H1 (cell line): Measurements from ENCODE around the gene MAML3.

ENCODE experiments used
- BCL11A ChIP-seq, 2 experiments: IDR thresholded peaks; one replicate each; pipeline ENCODE4 v1.6.1; 2011; ENCODE audit warnings: low read depth in 2 of 2, low read length in 2 of 2, mild to moderate bottlenecking in 2 of 2
- CREB1 ChIP-seq: IDR thresholded peaks from 2 replicates; pipeline ENCODE4 v1.6.1; 2012; ENCODE audit warnings: inconsistent platforms
- EP300 ChIP-seq, 2 experiments: IDR thresholded peaks; 1 replicate in 1 of 2; 2 replicates in 1 of 2; pipeline ENCODE4 v1.6.1; 2011 to 2012; ENCODE audit warnings: low read depth in 2 of 2, low read length in 2 of 2, mild to moderate bottlenecking in 2 of 2, borderline replicate concordance in 1 of 2, inconsistent platforms in 1 of 2, moderate library complexity in 1 of 2
- HDAC6 ChIP-seq: IDR thresholded peaks from one replicate; pipeline ENCODE4 v1.7.1; 2012; ENCODE audit warnings: low read depth, mild to moderate bottlenecking, inconsistent platforms, low read length, moderate library complexity
- JUN ChIP-seq: IDR thresholded peaks from 2 replicates; pipeline ENCODE4 v1.6.1; 2011; ENCODE audit warnings: low read depth, mild to moderate bottlenecking, improper control_type of control experiment, low read length
- JUND ChIP-seq: IDR thresholded peaks from 2 replicates; pipeline ENCODE4 v1.6.1; 2011; ENCODE audit warnings: mild to moderate bottlenecking, improper control_type of control experiment, low read length
- KDM1A ChIP-seq: fragments of 200-600, 300-600 bp; sonication (generic); IDR thresholded peaks from 2 replicates; pipeline ENCODE4 v1.7.1; 2016; ENCODE audit warnings: mild to moderate bottlenecking, low read length, borderline replicate concordance
- POLR2AphosphoS5 ChIP-seq: IDR thresholded peaks from 2 replicates; pipeline ENCODE4 v1.6.1; 2011; ENCODE audit warnings: low read depth, low read length
- RAD21 ChIP-seq, 2 experiments: IDR thresholded peaks in 1 of 2; conservative IDR thresholded peaks in 1 of 2; 2 replicates each; pipeline ENCODE4 v1.6.1; 2011; ENCODE audit warnings: low read depth in 2 of 2, low read length in 2 of 2, improper control_type of control experiment in 1 of 2, inconsistent platforms in 1 of 2, mild to moderate bottlenecking in 1 of 2, moderate library complexity in 1 of 2
- SIN3A ChIP-seq, 2 experiments: IDR thresholded peaks in 1 of 2; conservative IDR thresholded peaks in 1 of 2; 2 replicates each; pipeline ENCODE4 v1.6.1; 2011 to 2012; ENCODE audit warnings: low read length in 2 of 2, improper control_type of control experiment in 1 of 2, low read depth in 1 of 2, mild to moderate bottlenecking in 1 of 2
- SP1 ChIP-seq: IDR thresholded peaks from 2 replicates; pipeline ENCODE4 v1.6.1; 2011; ENCODE audit warnings: low read depth, low read length
- TAF1 ChIP-seq: IDR thresholded peaks from 2 replicates; pipeline ENCODE4 v1.6.1; 2011; ENCODE audit warnings: mild to moderate bottlenecking, low read depth, low read length
- TF ChIP-seq, protein P1 (sequence below), 3 experiments: IDR thresholded peaks; 1 replicate in 2 of 3; 2 replicates in 1 of 3; pipeline versions ENCODE4 v1.5.1 to v1.6.1; 2011; ENCODE audit warnings: low read length in 3 of 3, mild to moderate bottlenecking in 3 of 3, inconsistent platforms in 2 of 3, low read depth in 1 of 3, moderate library complexity in 1 of 3; ENCODE audit not compliant: insufficient read depth in 1 of 3; ENCODE audit errors: control extremely low read depth in 1 of 3

DNA sequence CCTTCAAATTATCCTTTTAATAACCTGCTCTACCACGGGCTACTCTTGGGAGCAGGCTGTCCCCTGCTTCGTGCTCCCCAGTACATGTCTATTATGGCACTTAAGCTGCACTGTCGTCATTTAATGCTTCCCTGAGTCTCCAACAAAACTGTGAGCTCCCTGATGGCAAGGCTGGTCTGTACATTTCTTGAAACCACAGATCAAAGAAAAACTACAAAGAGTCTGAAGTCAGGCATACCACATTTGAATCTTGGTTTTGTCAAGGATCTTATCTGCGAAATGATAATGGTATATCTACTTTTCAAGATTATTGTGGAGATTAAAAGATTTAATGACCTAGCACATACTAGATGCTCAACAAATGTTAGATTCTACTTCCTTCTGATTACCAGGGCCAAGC, 45.7 kb downstream of the MAML3 start:
- TF ChIP-seq, protein P1, sequence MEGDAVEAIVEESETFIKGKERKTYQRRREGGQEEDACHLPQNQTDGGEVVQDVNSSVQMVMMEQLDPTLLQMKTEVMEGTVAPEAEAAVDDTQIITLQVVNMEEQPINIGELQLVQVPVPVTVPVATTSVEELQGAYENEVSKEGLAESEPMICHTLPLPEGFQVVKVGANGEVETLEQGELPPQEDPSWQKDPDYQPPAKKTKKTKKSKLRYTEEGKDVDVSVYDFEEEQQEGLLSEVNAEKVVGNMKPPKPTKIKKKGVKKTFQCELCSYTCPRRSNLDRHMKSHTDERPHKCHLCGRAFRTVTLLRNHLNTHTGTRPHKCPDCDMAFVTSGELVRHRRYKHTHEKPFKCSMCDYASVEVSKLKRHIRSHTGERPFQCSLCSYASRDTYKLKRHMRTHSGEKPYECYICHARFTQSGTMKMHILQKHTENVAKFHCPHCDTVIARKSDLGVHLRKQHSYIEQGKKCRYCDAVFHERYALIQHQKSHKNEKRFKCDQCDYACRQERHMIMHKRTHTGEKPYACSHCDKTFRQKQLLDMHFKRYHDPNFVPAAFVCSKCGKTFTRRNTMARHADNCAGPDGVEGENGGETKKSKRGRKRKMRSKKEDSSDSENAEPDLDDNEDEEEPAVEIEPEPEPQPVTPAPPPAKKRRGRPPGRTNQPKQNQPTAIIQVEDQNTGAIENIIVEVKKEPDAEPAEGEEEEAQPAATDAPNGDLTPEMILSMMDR (IDR thresholded peaks at IDR 0.05; ENCODE audit: control extremely low read depth in 1 of 3, insufficient read depth in 1 of 3, low read depth in 1 of 3, low read length in 3 of 3), result no peak
- no peak for TF ChIP-seq JUND
- no peak for TF ChIP-seq HDAC6
- TF ChIP-seq JUN, result no peak
- TF ChIP-seq POLR2AphosphoS5, result no peak
- TF ChIP-seq CREB1, result no peak
- TF ChIP-seq BCL11A (IDR thresholded peaks at IDR 0.05; ENCODE audit: low read depth in 2 of 2, low read length in 2 of 2), result no peak
- no peak for TF ChIP-seq SIN3A (conservative IDR thresholded peaks at IDR 0.05 in 1 of 2, IDR thresholded peaks at IDR 0.05 in 1 of 2; ENCODE audit: low read depth in 1 of 2, low read length in 2 of 2)
- no peak for TF ChIP-seq KDM1A
- no peak for TF ChIP-seq RAD21 (IDR thresholded peaks at IDR 0.05 in 1 of 2, conservative IDR thresholded peaks at IDR 0.05 in 1 of 2; ENCODE audit: low read depth in 2 of 2, low read length in 2 of 2)
- TF ChIP-seq SP1, result no peak
- TF ChIP-seq TAF1, result no peak
- TF ChIP-seq EP300 (IDR thresholded peaks at IDR 0.05; ENCODE audit: borderline replicate concordance in 1 of 2, low read depth in 2 of 2, low read length in 2 of 2), result no peak
